ENCODE results near the gene SLC1A5.

The SLC1A5 gene

DNA sequence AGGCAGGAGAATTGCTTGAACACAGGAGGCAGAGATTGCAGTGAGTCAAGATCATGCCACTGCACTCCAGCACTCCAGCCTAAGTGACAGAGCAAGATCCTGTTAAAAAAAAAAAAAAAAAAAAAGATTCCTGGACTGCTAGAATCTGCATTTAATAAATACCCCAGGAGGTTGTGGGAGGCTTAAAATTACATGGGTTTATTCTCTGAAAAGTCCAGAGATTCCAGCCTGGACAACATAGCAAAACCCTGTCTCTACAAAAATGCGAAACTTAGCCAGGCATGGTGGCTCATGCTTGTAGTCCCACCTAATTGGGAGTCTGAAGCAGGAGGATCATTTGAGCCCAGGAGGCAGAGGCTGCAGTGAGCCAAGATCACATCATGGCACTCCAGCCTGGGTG is 9.5 kb upstream of the SLC1A5 start:
- no peak for DNase-seq (ENCODE audit: extremely low read depth, low read depth)
- no peak for TF ChIP-seq CTCF (IDR thresholded peaks at IDR 0.05; ENCODE audit: low read depth, low read length)

- no peak for DNase-seq (ENCODE audit: extremely low read depth, low read depth)
- TF ChIP-seq CTCF (IDR thresholded peaks at IDR 0.05; ENCODE audit: low read depth, low read length) = no peak
Measured at GRCh38 chr19:46791944-46792343, 3.5 kb upstream of the SLC1A5 start.

- no peak for TF ChIP-seq CTCF (IDR thresholded peaks at IDR 0.05; ENCODE audit: low read depth, low read length)
- DNase-seq (ENCODE audit: extremely low read depth, low read depth) = no peak
Measured at GRCh38 chr19:46789371-46789770, 977 bp upstream of the SLC1A5 start.

GRCh38 chr19:46788968-46789338 is 559 bp upstream of the SLC1A5 start:
- DNase-seq (ENCODE audit: extremely low read depth, low read depth) = no peak
- TF ChIP-seq CTCF (IDR thresholded peaks at IDR 0.05; ENCODE audit: low read depth, low read length) = no peak

DNA sequence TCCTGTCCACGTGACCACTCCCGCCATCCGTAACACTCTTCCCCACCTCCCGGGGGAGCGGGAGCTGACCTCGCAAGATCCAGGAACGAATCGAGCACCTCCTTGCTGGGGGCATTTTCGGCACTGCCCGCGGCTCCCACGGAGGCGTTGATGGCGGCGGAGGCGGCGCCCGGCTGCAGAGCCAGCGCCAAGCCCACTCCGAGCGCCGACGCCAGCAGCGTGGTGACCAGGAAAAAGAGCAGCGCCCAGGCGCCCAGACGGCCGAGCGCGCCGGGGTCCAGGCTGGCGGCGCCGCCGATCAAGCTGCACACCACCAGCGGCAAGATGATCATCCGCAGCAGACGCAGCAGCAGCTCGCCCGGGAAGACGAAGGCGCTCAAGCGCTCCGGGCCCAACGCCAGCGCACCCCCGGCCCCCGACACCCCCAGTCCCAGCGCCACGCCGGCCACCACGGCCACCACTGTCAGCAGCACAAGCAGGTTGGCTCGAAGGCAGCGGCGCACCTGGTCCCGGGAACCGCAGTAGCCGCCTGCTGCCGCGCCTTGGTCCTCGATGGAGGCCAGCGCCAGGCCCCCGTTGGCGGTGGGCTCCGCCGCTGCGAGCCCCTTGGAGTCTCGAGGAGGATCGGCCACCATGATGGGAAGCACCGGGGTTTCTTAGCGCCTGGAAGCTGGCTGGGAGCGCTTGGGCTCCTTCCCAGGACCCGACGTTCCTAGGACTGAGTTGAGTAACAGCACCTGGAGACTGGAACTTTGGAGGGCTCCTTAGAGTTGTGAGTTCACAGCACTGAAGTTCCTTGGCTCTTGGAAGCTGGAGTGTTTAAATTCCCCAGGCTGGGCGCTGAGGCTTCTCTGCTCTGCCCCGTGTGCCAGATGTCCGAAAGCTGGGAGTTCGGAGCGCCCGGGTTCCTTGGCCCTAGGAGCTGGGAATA is 798 bp downstream of the SLC1A5 start:
- no peak for DNase-seq (ENCODE audit: extremely low read depth, low read depth)
- TF ChIP-seq CTCF (IDR thresholded peaks at IDR 0.05; ENCODE audit: low read depth, low read length) = no peak

DNA sequence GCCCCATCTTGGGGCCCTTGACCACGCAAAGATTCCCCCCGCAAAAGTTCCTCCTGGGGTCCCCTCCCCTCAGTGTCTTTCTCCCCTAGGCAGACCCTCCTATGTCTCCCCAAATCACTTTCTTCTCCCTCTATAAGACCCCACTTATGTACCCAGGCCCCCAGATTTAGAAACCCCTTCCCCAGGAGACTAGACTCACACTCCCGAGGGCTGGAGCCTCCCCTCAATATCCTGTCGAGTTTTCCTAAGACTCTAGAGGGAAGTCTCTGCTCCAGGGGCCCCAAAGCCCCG is 1.4 kb downstream of the SLC1A5 start:
- no peak for TF ChIP-seq CTCF (IDR thresholded peaks at IDR 0.05; ENCODE audit: low read depth, low read length)
- DNase-seq (ENCODE audit: extremely low read depth, low read depth) = no peak

DNA sequence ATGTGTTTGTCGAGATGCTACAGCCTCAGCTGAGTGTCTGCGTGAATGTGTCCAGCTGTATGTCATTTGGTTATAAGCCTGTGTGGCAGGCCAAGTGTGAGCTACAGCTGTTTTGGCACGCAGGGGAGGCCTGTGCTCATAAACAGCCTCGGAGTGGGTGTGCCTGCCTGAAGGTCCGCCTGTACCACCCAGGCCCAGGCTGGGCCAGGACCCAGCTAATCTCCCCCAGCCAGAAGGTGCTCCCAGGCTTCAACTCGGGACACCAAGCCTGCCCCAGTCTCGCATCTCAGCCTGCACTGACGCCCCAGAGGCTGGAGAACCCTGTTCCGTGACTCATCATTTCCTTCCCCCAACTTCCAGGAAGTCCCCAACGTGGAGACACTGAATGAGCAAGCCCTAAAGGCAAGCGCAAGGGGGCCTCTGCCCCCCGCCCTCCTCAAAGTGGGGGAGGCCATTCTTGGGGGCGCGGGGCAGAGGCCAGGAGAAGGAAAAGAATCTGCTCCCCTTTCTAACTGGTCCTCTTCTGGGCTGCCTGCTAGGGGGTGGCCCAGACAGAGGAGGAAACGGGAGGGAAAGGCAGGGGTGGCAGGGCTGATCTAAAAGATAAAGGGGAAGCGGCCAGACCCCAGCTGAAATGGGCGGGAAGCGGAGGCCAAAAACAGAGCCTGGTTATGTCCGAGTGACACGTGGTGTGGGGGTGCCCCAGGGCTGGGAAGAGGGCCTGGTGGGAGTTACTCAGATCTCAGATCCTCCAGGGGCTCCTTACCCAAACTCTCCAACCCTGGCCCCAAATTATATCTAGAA is 2.0 kb downstream of the SLC1A5 start:
- DNase-seq (ENCODE audit: extremely low read depth, low read depth) = peak; percentile 82
- no peak for TF ChIP-seq CTCF (IDR thresholded peaks at IDR 0.05; ENCODE audit: low read depth, low read length)
